HG03575 (cell line): ENCODE results near the gene DAO.
A peak's percentile ranks its signal among the peaks of the same experiment; 100 is the strongest.
"Not testable (repeated sequence)": the region's sequence is repeated elsewhere in the genome, so short reads cannot be mapped to it uniquely, and the experiment has no call there.

ENCODE experiments used
- ATAC-seq: cut with Tn5 transposase; IDR thresholded peaks from one replicate; pipeline ENCODE4 v1.9.1; 2021; ENCODE audit not compliant: unreplicated experiment, insufficient number of reproducible peaks, low FRiP score; ENCODE audit errors: extremely low read depth

Gene DAO

DNA sequence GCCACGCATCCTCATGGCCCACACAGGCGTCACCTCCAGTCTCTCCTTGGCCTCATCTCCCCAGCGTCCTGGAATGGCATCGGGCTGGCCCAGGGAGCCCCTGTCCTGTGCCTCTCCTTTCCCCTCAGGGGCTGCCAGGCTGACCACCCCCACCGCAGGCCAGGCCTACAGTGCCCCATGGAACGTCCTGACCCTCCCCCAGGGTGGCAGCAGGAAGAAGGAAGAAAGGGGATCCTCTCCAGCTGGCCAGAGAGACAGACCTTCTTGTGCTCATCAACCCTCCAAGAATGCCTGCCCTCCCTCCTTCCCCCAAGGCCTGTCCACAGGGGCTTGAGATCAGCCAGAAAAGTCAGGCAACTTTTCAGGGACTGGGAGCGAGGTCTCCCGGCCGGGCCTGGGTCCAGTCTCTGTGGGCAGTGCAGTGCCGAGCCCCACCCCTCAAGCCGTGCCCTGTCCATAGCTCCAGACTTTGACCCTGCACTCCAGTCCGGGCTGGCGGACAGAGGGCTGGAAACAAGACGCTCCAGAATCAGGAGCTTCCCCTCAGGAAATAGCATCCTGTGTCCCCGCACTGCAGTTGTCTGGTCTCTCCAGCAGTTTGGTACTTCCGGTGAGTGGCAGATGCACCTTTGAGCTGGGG, at the start of gene DAO:
TSS of gene DAO (plus strand) at position 478 of the 640 bp plus-strand sequence. CDS start 4,915 bp downstream, outside the sequence.
- no peak for ATAC-seq

DNA sequence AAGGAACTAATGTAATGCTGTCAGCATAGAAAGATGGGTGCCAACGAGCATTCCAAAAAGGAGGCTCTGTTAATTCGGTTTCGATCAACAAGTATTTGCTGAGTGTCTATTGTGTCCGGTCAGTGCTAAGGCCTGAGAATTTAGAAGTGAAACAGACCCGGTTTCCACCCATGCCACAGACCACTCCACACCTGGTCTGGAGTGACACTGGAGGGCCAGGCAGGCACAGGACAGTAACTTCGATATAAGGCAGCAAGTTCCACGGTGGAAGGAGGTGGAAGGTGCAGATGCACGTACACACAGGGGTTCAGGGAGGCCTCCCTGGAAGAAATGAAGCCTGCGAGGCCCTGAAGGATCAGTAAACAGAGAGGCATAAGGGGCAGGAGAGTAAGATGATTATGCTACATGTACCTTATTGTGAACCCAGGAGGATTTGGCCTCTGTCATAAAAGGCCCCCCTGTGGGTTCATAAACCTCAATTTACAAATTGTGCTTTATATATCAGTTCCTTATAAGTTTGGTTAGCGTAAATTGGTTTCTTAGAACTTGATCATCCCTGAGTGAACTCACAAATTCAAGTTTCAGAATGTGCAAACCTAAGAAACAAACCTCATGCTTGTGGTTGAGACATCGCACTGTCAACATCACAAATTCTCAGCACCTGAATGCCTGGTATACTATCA, 48.4 kb upstream of the DAO start:
- no peak for ATAC-seq

DNA sequence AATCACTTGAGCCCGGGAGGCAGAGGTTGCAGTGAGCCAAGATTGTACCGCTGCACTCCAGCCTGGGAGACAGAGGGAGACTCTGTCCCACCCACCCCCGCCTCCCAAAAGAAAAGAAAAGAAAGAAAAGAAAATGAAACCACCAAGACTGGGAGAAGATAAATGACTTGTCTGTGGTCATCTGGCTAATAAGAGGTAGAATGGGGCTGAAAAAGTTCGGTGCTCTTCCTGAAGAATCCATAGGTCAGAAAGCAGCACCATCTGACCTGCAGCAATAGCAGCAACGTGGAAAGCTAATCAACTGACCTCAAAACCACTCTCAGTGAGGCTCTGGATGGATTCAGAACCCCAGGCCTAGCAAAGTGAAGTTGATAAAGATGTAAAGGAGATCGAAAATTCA, 47.7 kb upstream of the DAO start:
- no peak for ATAC-seq

DNA sequence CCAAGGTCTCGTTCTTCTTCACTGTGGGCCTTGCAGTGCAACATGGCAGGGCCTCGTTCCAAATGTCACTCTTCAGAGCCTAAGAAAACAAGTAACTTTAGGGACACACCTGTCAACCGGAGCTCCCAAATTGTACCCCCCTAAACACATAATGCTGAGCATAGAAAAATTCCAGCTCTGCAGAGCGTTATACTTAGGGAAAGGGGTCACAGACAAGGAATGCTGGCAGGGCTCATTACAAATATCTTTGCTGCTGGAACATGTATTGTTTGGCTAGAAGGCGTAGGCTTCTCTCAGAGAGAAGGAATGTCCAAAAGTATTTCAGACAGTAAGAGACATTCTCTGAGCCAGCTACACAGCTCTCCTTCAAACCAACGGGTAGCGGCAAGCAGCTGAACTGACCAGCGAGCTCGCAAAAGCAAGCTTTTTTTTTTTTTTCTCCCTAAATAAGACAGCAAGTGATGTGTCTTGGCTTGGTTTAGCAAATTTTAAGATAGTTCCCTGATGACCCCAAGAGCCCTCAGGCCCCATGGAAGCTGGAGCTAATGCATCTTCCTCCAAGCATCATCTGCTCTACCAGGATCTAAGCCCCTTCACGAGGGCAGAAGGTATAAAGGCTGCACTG, 47.0 kb upstream of the DAO start:
- ATAC-seq, result no peak

DNA sequence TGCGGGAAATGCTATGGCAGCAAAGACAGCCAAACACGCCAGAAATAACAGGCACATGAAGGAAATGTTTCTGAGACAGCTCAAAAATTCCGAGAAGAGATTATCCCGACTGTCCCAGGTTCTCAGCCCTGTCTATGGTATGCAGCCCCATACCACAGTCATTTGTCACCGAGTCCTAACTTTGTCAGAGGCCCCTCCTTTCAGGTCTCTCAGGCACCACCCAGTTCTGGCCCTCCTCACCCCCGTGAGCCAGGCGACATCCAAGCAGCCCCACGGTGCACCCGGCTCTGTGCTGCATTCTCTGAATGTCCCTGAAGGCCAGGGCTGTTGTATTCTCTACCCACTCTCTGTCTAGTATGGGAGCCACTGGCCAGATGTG, 46.5 kb upstream of the DAO start:
- ATAC-seq, result no peak

DNA sequence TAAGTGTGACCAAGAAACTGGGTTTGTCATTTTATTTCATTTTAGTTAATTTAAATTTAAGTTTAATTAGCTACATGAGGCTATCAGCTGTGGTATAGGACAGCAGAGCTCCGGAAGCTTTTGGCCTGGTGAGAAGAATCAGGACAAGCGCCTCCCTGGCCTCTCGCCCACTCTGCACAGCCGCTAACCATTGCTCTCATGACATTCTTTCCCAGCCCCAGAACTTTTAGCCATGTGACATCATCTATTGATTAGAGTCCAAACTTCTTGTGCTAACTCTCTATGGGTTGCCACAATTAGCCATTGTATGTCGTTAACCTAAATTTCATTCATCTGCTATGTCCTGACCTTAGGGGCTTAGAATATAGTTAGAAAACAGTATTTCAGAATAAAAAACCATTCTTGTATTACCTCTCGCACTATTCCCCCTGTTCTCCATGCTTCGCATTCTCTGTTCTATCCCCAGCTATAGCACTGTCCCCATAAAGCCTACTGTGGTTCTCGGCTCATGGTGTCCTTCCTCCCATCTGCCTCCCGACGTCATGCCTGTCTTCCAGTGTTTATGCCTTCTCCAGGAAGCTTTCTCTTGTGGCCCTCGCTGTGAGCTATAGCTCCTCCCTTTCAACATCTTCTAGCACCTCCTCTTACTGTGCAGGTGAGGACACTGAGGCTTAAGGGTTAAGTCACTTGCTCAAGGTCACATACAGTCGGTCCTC, 46.0 kb upstream of the DAO start:
- ATAC-seq, result no peak

DNA sequence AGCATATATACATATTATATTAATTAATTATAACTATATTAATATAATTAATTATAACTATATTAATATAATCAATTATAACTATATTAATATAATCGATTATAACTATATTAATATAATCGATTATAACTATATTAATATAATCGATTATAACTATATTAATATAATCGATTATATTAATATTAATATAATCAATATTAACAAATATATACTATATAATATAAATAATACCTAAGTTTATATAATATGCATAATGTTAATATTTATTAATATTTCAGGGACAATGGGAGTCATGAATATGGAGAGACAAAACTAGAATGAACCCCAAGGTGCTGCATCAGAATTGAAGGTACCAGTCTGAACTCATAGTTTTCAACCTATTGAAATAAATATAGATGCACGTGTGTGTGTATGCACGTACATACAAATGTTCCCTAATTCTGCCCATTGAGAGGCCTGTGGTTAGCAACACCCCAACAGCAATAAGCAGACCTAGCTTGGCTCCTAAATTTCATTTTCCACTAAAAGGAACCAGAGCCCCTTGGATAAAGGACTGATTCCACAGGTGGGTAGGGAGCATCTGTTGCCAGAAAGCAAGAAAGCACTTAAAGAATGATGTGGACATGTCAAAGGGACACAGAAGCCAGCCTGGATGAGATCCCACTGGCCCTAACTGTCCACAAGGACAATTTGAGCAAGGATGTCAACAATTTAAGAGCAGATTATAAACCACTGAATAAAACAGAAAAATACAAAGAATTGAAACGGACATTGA, 43.8 kb upstream of the DAO start:
- no peak for ATAC-seq

DNA sequence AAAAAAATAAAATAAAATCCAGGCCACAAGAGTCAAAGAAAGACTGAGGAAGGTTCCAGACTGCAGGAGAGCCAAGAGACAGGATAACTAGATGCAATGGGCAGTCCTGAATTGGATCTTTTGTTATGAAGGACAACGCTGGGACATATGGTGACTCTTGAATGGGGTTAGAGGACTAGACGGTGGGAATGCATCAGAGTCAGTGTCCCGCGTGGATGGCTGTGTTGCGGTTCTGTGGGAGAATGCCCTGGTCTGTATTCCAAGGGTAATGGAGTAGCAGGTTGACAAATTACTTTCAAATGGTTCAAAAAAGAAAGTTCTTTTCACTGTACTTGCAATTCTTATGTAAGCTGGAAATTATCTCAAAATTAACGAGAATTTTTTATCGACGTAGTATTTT, 42.7 kb upstream of the DAO start:
- no peak for ATAC-seq

DNA sequence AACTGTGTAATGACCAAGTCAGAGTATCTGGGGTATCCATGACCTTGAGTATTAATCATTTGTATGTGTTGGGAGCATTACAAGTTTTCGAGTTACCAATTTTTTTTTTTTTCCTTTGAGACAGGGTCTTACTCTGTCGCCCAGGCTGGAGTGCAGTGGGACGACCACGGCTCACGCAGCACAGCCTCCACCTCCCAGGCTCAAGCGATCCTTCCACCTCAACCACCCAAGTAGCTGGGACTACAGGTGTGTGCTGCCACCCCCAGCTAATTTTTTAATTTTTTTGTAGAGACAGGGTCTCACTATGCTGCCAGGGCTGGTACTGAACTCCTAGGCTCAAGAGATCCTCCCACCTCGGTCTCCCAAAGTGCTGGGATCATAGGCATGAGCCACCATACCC, 42.2 kb upstream of the DAO start:
- no peak for ATAC-seq

DNA sequence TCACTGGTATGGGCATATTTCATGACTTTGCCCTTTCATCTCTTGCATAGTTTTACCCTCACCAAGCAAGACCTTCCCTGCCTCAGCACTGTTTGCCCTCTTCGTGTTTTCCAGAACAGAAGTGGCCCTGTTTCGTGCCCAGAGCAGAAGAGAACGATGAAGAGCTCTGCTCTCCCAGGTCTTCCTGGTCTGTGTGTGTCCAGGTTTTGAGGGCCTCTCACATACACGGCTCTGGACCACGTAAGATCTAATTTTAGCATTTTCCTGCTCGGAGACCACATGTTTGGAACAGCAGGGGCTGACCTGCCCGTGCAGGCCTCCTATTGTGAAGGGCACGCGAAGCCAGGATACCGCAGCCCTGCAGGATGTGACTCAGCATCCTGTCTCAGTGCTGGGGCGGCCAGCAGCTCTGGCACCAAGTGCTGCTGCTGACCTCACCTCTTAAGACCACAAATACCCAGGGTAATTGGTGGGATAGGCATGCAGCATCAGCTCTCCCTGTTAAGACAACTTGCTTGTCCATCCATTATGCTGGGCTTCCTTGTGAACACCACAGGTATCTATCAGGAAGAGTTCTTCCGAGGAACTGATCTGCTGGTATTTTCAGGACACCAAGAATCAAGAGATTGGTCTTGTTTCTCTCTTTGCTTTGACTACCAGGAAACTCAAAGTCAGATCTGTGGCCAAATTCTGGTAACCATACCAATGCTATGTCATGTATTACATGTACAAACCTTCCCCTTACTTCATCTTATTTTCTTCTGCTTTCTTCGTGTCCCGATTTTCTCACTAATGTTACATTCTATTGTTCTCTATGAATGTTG, 41.5 kb upstream of the DAO start:
- peak; percentile 43 for ATAC-seq

DNA sequence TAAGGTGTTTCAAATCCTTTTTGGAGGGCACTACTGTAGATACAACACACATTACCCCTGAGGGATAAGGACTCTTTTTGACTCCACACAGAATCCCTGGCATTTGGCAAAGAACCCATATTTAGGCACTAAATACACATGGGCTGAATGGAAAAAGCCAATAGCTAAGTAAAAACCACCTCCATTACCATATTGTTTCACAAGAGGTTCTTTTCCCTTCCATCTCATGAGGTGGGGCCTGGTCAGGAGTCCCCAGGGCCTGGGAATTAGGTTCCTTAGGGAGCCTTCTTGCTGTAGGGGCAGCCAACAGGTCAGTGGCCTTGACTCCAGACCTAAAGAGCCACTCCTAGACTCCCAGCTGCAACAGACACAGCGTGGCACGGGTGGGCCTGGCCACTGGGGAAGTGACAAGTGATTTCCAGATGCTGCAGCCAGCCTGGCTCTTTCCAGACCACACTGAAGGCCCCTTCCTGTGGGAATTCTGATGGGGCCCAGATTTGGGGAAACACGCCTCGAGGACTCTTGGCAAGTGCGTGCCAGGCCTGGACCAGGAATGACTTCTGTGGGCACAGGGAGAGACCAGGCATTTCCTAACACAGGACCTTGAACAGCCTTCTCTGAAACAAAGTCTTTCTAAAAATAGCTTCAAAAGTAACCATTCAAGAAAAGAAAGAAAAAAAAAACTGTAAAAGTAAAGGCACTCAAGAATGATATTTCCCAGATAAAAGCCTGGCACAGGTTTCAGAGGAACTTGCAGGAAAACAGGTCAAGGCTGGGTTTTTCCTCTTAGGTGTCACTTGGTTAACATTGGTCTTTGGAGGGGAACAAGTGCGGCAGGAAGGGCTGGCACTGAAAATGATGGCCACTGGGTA, 40.6 kb upstream of the DAO start:
- no peak for ATAC-seq

DNA sequence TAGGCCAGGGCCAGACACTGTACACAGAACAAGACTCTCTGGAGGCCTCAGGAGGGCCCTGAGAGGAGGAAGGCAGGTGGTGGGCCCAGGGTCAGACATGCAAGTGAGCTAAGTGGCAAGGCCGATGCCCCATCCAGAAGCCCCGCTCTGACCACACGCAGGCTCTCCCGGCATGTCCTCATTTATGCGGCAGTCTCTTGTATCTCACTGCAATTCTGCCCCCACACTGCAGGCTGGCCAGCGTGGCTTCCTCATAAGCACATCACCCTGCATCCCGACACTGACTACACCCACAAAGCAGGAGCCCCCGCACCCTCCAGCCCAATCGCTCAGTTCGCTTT, 40.0 kb upstream of the DAO start:
- ATAC-seq, result no peak

DNA sequence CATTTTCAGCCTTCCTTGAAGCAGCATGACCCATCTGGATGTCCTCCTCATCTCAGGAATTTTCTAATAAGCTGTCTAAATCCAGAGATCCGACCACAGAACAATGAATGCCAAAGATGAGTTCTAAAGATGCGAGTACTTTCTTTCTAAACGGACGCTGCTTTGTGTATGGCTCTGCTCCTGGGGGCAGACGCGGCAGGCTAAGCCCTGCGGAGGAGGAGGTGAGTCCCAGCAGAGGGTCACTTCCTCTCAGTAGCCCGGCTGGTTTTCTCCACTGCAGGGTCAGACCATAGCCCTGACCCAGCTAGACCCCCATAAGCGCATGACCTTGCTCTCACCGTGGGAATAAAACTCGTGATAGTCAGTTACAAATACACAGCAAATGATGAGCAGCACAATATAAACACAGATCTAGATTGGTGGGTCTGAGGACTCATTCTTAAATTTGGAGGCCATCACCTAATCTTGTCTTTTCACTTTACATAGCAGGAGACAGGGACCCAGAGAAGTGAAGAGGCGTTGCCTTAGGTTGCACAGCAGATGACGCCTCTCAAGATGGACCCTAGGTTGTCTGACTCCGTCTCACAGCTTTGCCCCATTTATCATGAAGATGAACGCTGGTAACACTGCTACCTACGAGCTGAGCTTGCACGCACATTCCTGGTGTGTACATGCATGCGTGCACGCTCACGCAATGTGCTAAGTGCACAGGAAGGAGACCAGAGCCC, 39.1 kb upstream of the DAO start:
- no peak for ATAC-seq

DNA sequence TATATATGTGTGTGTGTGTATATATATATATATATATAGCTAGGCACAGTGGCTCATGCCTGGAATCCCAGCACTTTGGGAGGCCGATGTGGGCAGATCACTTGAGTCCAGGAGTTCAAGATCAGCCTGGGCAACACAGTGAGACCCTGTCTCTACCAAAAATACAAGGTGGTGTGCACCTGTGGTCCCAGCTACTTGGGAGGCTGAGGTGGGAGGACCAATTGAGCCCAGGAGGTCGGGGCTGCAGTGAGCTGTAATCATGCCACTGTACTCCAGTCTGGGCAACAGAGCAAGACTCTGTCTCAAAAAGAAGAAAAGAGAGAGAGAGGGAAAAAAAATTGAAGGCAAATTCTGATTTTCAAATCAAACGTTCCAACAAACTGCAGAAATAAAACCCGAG, 38.1 kb upstream of the DAO start:
- not testable (repeated sequence) for ATAC-seq

DNA sequence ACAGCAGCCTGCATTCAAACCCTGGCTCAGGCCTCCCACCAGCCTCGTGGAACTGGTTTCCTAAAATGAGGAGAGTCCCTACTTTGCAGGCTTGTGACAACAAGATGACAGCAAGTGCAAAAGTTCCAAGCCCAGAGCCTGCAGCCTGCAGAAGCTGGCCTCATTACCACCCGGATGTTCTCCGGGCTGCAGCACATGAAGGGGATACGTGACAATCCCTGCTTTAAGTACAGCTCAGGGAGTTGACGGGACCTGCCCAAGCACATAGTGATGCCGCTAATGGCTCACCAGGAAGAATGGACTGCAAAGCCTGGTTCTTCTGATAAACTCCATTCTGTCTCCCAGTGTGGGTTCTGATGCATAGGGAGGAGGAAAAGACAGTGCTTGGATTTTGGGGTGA, 37.5 kb upstream of the DAO start:
- ATAC-seq, result no peak

DNA sequence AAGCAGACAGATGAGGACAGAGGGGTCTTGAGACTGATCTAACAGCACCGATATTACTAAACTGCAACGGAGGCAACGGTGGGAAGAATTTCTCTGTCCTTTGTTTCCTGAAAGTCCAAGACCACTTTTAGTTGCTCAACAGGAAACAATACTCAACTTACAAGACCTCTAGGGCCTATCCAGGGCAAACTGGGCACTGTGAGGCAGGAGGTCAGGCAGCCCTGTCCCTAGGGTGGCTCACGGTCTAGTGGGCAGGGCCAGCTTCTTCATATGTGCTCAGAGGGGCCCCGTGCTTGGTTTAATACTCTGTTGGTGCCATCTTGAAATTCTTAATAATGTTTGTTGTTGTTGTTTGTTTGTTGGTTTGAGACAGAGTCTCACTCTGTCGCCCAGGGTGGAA, 36.7 kb upstream of the DAO start:
- no peak for ATAC-seq

DNA sequence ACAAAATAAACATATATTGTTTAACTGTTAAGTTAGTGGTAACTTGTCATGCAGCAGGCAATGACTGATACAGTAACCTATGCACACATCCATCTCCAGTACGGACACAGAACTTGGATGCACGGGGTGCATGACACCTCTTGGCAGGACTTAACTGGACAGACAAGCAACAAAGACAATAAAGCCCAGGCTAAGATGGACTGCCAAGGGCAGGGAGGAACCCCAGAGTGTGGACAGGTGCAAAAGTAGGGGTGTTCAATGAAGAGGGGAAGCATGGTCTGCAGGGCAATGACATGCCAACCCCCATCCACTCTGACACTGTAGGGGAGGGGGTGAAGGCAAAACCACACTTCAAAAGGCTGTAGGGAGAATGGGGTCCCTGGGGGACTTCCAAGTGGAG, 34.2 kb upstream of the DAO start:
- ATAC-seq, result no peak
